ENCODE measurements around the gene EREG.

Gene EREG

GRCh38 chr4:74433043-74433442 is 68.1 kb downstream of the EREG start:
- no peak for DNase-seq

- DNase-seq = no peak
These were observed 68.7 kb downstream of the EREG start for GRCh38 chr4:74433541-74434172.

- no peak for DNase-seq
These were observed 70.4 kb downstream of the EREG start for GRCh38 chr4:74435296-74435695.

GRCh38 chr4:74437866-74438265 is 72.9 kb downstream of the EREG start:
- no peak for DNase-seq
